HG03469 (cell line): ENCODE results near the gene HBZ.
"Not testable (repeated sequence)": the region's sequence is repeated elsewhere in the genome, so short reads cannot be mapped to it uniquely, and the experiment has no call there.

Experiments
- ATAC-seq: cut with Tn5 transposase; IDR thresholded peaks from one replicate; pipeline ENCODE4 v1.9.1; 2021; ENCODE audit warnings: mild to moderate bottlenecking, moderate library complexity, moderate number of reproducible peaks; ENCODE audit not compliant: unreplicated experiment

Gene HBZ

GRCh38 chr16:133716-134115, 18.7 kb upstream of the HBZ start:
- ATAC-seq, result no peak

GRCh38 chr16:138049-138417, 14.4 kb upstream of the HBZ start:
- no peak for ATAC-seq

DNA sequence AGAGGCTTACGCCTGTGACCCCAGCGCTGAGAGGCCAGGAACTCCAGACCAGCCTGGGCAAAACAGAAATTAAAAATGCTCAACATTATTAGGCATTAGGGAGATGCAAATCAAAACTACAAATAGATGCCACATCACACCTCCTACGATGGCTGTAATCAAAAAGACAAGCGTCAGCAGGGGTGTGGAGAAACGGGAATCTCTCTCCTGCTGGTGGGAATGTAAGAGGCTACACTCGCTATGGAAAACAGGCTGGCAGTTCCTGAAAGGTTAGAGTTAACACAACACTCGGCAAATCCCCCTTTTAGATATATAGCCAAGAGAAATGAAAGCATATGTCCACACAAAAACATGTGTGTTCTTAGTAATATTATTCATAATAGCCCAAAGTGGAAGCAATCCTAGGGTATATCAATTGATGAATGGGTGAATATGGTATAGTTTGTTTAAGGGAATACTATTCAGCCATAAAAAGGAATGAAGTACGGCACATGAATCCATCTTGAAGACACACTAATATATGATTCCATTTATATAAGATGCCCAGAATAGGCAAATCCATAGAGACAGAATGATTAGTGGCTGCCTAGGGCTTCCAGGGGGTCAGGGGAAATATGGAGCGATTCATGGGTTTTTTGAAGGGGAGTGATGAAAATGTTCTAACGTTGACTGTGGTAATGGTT, 12.1 kb upstream of the HBZ start:
- no peak for ATAC-seq

GRCh38 chr16:142405-142967, 10.0 kb upstream of the HBZ start:
- ATAC-seq, result no peak

DNA sequence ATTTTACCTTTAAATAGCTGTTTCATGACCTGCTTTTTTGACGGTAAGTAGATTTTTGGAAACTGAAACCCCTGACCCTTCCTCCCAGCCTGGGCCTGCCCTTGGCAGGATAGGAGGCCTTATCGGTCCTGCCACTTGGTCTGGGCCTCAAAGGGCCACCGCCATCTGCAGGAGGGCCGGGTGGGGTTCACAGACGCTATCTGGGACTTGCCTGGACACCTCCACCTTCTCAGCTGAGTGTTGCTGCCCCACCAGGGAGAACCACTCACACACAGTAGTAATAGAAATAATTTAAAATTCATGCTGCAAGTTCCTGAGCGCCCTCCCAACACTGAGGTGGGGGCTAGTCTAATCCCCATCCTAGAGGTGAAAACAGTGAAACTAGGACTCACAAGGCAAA, 9.4 kb upstream of the HBZ start:
- ATAC-seq, result no peak

- ATAC-seq, result no peak
These were observed 9.0 kb upstream of the HBZ start for GRCh38 chr16:143456-143855.

DNA sequence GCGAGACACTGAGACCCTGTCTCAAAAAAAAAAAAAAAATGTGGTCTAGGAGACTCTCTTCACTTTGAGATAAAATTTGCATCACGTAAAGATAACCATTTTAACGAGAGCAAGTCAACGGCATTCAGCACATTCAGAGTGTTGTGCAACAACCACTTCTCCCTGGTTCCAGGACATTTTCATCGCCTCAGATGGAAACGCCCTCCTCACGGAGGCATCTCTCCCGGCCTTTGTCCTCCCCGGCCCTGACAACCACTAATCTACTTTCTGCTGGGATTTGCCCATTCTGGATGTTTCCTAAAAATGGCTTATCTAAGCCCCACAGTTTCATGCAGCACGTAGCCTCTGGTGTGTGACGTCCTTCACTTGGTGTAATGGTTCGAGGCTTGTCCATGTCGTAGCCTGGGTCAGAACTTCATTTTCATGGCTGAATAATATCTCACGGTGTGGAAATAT, 7.6 kb upstream of the HBZ start:
- ATAC-seq, result no peak

- ATAC-seq, result no peak
These were observed 5.8 kb upstream of the HBZ start for GRCh38 chr16:146646-147045.

DNA sequence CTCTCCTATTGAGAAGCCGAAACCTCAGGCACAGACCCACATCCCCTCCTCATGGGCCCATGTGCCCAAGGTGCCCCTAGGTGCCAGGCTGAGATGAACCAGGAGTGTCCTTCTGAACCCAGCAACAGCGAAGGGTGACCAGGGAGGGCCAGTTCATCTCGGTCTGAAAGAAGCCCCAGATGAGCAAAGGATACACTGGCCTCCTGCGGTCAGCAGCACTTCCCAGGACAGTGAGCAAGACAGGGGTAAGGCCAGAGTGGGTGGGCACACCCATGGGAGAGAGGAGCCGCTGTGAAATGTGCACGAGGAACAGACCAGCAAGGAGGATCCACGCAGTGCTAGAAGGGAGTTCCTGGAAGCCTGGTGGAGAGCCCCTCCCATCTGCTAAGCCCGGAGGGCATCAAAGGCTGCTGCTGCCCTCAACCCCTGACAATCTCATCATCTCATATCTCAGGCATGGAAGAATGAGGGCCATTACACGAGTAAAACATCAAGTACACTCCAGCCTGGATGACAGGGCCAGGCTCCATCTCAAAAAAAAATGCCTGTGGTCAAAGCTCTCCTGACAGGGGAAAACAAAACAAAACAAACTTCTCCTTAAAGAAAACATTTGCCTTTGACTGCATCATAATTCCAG, 3.3 kb upstream of the HBZ start:
- ATAC-seq, result no peak

DNA sequence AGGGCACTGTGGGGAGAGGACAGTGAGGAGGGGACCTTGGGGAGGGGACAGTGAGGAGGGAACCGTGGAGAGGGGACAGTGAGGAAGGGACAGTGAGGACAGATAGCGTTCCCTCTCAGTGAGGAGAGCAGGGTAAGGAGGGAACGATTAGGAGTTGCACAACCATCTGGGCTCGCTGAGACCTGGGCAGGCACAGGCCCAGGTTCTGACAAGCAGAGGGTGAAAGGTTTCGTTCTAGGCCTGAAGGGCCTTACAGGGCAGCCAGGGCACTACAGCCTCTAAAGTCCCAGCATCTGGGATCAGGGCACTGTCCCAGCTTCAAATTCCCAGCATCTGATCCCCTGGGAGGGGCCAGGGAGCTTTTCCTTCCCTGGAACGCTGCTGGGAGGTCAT, 681 bp downstream of the HBZ start:
- not testable (repeated sequence) for ATAC-seq

DNA sequence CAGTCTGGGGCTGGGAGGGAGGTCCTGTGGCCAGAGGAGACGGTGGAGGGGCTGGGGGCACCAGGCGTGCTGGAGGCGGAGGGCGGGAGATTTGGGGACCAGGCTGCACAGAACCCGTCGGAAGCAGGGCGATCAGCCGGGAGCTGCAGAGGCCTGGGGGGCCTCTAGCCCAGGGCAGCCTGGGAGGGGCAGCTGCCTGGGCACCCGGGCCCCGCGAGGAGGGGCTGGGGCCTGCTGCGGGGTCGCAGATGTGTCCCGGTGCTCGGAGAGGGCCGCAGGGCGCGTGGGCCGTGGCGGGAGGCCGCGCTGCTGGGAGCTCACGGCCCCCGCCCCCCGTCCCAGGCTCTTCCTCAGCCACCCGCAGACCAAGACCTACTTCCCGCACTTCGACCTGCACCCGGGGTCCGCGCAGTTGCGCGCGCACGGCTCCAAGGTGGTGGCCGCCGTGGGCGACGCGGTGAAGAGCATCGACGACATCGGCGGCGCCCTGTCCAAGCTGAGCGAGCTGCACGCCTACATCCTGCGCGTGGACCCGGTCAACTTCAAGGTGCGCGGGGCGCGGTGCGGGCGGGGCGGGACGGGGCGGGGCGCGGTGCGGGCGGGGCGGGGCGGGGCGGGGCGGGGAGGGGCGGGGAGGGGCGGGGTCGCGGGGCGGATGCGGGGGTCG, 1.2 kb downstream of the HBZ start:
- not testable (repeated sequence) for ATAC-seq

DNA sequence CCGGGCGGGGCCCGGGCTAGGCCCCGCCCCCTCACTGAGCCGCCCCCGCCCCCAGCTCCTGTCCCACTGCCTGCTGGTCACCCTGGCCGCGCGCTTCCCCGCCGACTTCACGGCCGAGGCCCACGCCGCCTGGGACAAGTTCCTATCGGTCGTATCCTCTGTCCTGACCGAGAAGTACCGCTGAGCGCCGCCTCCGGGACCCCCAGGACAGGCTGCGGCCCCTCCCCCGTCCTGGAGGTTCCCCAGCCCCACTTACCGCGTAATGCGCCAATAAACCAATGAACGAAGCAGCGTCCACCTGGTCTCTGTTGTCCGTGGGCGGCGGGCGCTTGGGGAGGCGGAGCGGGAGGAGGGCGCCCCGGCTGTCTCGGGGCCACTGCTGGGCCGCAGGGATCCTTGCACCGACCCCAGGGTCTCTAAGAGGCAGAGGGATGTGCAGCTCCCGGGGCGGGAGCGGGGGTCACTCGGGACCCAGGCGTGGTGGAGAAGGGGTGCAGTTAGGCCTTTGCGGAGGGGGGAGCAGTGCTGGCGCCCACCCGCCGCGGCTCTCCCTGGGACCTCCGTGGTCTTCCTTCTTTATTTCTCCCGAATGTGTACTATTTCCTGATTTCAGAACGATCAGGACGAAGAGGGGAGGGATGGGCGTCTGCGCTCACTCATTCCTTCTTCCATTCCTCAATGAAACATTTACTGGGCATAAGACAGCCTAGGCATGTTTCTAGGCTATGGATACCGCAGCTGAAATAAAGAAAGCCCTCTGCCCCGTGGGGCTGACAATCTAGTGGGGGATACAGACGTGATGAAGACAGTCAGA, 2.0 kb downstream of the HBZ start:
- ATAC-seq, result no peak

DNA sequence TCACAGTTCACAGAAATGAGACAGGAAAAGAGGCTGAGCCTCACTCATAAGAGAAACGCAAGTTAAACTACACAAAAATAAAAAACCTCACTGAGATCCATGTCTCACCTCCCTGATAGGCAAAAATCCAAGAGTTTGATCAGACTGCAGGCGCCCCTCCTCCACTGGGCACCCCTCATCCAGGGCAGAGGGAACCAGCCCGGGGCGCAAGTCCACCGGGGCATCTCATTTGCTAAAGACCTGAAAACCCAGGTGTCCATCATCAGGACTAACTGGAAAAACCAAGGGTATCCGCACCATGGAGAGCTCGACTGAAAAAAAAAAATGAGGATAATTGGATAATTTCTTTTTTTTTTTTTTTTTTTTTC, 2.6 kb downstream of the HBZ start:
- ATAC-seq, result no peak

- ATAC-seq, result no peak
These were observed 6.8 kb downstream of the HBZ start for GRCh38 chr16:159136-159849.

GRCh38 chr16:160242-160641, 7.8 kb downstream of the HBZ start:
- not testable (repeated sequence) for ATAC-seq

DNA sequence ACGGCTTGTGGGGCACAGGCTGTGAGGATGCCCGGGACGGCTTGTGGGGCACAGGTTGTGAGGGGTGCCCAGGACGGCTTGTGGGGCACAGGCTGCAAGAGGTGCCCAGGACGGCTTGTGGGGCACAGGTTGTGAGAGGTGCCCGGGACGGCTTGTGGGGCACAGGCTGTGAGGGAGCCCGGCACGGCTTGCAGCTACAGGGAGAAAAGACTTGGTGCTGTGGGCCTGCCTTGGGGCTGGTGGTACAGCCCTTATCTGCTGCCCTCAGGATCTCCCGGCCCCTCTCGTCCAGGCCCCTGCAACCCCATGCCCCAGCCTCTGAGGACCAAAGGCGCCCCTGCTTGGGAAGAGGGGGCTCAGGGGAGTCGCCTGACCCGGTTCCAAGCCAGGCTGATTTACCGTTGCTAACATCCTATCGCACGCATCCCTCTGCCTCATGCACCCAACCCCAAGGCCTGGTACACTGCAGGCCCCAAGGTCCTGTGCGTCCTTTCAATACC, 8.3 kb downstream of the HBZ start:
- ATAC-seq, result no peak

DNA sequence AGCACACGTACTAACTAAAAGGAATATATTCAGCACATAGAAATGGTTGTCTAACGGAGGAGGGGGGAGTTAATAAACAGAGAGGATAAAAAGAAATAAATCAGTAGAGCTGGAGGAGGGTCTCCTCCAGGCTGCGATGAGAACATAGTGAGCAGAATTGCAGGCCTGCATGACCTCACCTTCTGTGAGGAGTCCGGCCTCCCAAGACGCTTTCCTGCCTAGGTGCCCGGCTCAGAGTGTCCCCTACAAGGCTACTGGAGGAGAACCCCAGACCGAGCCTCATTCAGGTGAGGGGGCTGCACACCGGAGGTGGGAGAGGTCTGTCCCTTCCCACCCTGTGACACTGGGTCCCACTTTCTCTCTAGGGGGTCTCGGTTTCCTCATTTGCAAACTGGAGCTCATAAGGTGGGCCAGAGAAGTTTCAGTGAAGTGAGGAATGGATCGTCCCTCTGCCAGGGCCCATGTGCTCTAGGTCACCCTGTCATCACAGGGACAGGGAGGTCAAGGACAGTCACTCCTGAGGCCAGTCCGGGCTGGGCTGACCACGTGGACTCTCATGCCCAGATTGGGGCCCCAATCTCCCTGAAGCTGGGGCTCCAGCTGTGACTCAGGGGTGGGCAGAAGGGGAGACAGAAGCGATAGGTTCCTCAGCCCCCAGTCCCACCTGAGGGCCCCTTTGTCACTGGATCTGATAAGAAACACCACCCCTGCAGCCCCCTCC, 10.0 kb downstream of the HBZ start:
- no peak for ATAC-seq

DNA sequence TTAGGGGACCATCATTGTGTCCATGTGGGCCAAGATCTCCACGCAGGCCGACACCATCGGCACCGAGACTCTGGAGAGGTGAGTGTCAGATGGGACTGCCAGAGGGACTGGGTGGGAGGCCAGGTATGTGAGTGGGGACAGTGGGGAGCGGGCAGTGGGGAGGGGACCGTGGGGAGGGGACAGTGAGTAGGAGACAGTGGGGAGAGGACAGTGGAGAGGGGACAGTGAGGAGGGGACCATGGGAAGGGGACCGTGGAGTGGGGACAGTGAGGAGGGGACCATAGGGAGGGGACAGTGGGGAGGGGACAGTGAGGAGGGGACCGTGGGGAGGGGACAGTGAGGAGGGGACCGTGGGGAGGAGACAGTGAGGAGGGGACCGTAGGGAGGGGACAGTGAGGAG, 10.7 kb downstream of the HBZ start:
- ATAC-seq, result not testable (repeated sequence)

DNA sequence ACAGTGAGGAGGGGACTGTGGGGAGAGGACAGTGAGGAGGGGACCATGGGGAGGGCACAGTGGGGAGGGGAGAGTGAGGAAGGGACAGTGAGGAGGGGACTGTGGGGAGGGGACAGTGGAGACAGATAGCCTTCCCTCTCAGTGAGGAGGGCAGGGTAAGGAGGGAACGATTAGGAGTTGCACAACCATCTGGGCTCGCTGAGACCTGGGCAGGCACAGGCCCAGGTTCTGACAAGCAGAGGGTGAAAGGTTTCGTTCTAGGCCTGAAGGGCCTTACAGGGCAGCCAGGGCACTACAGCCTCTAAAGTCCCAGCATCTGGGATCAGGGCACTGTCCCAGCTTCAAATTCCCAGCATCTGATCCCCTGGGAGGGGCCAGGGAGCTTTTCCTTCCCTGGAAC, 11.3 kb downstream of the HBZ start:
- ATAC-seq, result not testable (repeated sequence)
